ENCODE measurements around the gene HLA-DQB1.
"Not testable (repeated sequence)": the region's sequence is repeated elsewhere in the genome, so short reads cannot be mapped to it uniquely, and the experiment has no call there.

DNA sequence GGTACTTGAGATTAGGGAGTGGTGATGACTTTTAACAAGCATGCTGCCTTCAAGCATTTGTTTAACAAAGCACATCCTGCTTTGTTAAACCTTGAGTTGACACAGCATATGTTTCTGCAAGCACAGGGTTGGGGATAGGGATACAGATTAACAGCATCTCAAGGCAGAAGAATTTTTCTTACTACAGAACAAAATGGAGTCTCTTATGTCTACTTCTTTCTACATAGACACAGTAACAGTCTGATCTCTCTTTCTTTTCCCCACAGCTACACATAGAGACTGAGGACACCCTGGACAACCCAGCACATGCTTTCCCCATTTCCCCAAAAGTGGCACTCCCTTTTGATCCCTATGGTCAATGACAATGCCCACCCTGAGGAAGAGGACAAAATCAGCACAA is 8.6 kb downstream of the HLA-DQB1 start:
- TF ChIP-seq, protein P1, sequence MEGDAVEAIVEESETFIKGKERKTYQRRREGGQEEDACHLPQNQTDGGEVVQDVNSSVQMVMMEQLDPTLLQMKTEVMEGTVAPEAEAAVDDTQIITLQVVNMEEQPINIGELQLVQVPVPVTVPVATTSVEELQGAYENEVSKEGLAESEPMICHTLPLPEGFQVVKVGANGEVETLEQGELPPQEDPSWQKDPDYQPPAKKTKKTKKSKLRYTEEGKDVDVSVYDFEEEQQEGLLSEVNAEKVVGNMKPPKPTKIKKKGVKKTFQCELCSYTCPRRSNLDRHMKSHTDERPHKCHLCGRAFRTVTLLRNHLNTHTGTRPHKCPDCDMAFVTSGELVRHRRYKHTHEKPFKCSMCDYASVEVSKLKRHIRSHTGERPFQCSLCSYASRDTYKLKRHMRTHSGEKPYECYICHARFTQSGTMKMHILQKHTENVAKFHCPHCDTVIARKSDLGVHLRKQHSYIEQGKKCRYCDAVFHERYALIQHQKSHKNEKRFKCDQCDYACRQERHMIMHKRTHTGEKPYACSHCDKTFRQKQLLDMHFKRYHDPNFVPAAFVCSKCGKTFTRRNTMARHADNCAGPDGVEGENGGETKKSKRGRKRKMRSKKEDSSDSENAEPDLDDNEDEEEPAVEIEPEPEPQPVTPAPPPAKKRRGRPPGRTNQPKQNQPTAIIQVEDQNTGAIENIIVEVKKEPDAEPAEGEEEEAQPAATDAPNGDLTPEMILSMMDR (conservative IDR thresholded peaks at IDR 0.05) = not testable (repeated sequence)
- TF ChIP-seq EZH2 (IDR thresholded peaks at IDR 0.05; ENCODE audit: low read depth) = not testable (repeated sequence)
